Measurements from ENCODE around the gene ZNF296. TPM values are rescaled to one million over a fixed set of nuclear protein-coding genes. Genes with fewer than 3 reads are reported as not detected.
"Not testable (repeated sequence)": the region's sequence is repeated elsewhere in the genome, so short reads cannot be mapped to it uniquely, and the experiment has no call there.

ZNF296 gene
- total and polyA plus RNA-seq, 2 donors from 2014 or later = 1.2 to 2.1 TPM

GRCh38 chr19:45107621-45108150 is 31.4 kb upstream of the ZNF296 start:
- DNase-seq (no peak), FAIRE-seq (no peak)
- no peaks in the 10 kb centered on the region for H3K27me3 ChIP-seq (ENCODE audit: control insufficient read depth, insufficient read depth, low read length)
- no peak overlapping the region for H3K9ac ChIP-seq (ENCODE audit: low read length in 3 of 3)
- intact Hi-C loops (cut with DNase I) = no loop called here
- TF ChIP-seq CTCF (IDR thresholded peaks at IDR 0.05; ENCODE audit: borderline replicate concordance, extremely low read depth, insufficient read depth) = no peak
- H3K4me1 ChIP-seq (ENCODE audit: control insufficient read depth in 2 of 3, insufficient read depth in 2 of 3, low read depth in 1 of 3, low read length in 3 of 3) = peaks cover 0 to 24% (median 20%) of the 10 kb centered on the region in 3 donors
- no peak overlapping the region for H3K4me3 ChIP-seq (ENCODE audit: low read length in 3 of 3)
- H3K9me3 ChIP-seq (ENCODE audit: control insufficient read depth in 2 of 3, insufficient read depth in 1 of 3, low read length in 3 of 3) = no peaks in the 10 kb centered on the region
- H3K27ac ChIP-seq (ENCODE audit: low read depth in 2 of 2, low read length in 2 of 2) = no peak overlapping the region
- no peaks in the 10 kb centered on the region for H3K36me3 ChIP-seq (ENCODE audit: control insufficient read depth in 2 of 3, insufficient read depth in 3 of 3, low read length in 3 of 3)

- H3K4me1 ChIP-seq (ENCODE audit: control insufficient read depth in 2 of 3, insufficient read depth in 2 of 3, low read depth in 1 of 3, low read length in 3 of 3) = peaks cover 0 to 34% (median 33%) of the 10 kb centered on the region in 3 donors
- not testable (repeated sequence) for H3K36me3 ChIP-seq (ENCODE audit: control insufficient read depth in 2 of 3, insufficient read depth in 3 of 3, low read length in 3 of 3)
Measured at GRCh38 chr19:45106363-45106762, 30.1 kb upstream of the ZNF296 start.

GRCh38 chr19:45104658-45105349 is 28.5 kb upstream of the ZNF296 start:
- no peak for FAIRE-seq
- peak overlapping the region in 1 of 3 donors; percentile 15 for H3K9ac ChIP-seq (ENCODE audit: low read length in 3 of 3)
- H3K9me3 ChIP-seq (ENCODE audit: control insufficient read depth in 2 of 3, insufficient read depth in 1 of 3, low read length in 3 of 3) = no peaks in the 10 kb centered on the region
- no peaks in the 10 kb centered on the region for H3K36me3 ChIP-seq (ENCODE audit: control insufficient read depth in 2 of 3, insufficient read depth in 3 of 3, low read length in 3 of 3)
- no peak overlapping the region for H3K4me3 ChIP-seq (ENCODE audit: low read length in 3 of 3)
- H3K27ac ChIP-seq (ENCODE audit: low read depth in 2 of 2, low read length in 2 of 2) = peak overlapping the region; percentile 41 to 43
- H3K27me3 ChIP-seq (ENCODE audit: control insufficient read depth, insufficient read depth, low read length) = no peaks in the 10 kb centered on the region
- DNase-seq = no peak
- H3K4me1 ChIP-seq (ENCODE audit: control insufficient read depth in 2 of 3, insufficient read depth in 2 of 3, low read depth in 1 of 3, low read length in 3 of 3) = peaks cover 3 to 49% (median 49%) of the 10 kb centered on the region in 3 donors
- intact Hi-C loops (cut with DNase I) = no loop called here
- no peak for TF ChIP-seq CTCF (IDR thresholded peaks at IDR 0.05; ENCODE audit: borderline replicate concordance, extremely low read depth, insufficient read depth)

More at GRCh38 chr19:45106363-45106762, 30.1 kb upstream of the ZNF296 start:
- H3K27me3 ChIP-seq (ENCODE audit: control insufficient read depth, insufficient read depth, low read length); H3K9me3 ChIP-seq (ENCODE audit: control insufficient read depth in 2 of 3, insufficient read depth in 1 of 3, low read length in 3 of 3); intact Hi-C loops (cut with DNase I); DNase-seq; H3K9ac ChIP-seq (ENCODE audit: low read length in 3 of 3); FAIRE-seq; H3K4me3 ChIP-seq (ENCODE audit: low read length in 3 of 3); H3K27ac ChIP-seq (ENCODE audit: low read depth in 2 of 2, low read length in 2 of 2): not testable (repeated sequence)

- intact Hi-C loops (cut with DNase I) = no loop called here
- Histone ChIP-seq H3K9me3 (ENCODE audit: control insufficient read depth in 2 of 3, insufficient read depth in 1 of 3, low read length in 3 of 3) (no peaks in the 10 kb centered on the region), H3K27me3 (ENCODE audit: control insufficient read depth, insufficient read depth, low read length) (no peaks in the 10 kb centered on the region), H3K9ac (ENCODE audit: low read length in 3 of 3) (no peak overlapping the region), H3K36me3 (ENCODE audit: control insufficient read depth in 2 of 3, insufficient read depth in 3 of 3, low read length in 3 of 3) (no peaks in the 10 kb centered on the region), H3K4me3 (ENCODE audit: low read length in 3 of 3) (peak overlapping the region in 2 of 3 donors; percentile 18 to 47), H3K4me1 (ENCODE audit: control insufficient read depth in 2 of 3, insufficient read depth in 2 of 3, low read depth in 1 of 3, low read length in 3 of 3) (peaks cover 3 to 60% (median 59%) of the 10 kb centered on the region in 3 donors), H3K27ac (ENCODE audit: low read depth in 2 of 2, low read length in 2 of 2) (peak overlapping the region; percentile 43 to 59)
- TF ChIP-seq CTCF (IDR thresholded peaks at IDR 0.05; ENCODE audit: borderline replicate concordance, extremely low read depth, insufficient read depth) = no peak
- FAIRE-seq (no peak), DNase-seq (peak in 4 of 5 donors; percentile 84 to 90 (median 89))
Measured at GRCh38 chr19:45103508-45104319, 27.4 kb upstream of the ZNF296 start.

Data from kidney (tissue), 14 donors.